Measurements from ENCODE around the gene UNC45B.

GRCh38 chr17:35183332-35183731, 35.7 kb downstream of the UNC45B start:
- TF ChIP-seq, protein P1, sequence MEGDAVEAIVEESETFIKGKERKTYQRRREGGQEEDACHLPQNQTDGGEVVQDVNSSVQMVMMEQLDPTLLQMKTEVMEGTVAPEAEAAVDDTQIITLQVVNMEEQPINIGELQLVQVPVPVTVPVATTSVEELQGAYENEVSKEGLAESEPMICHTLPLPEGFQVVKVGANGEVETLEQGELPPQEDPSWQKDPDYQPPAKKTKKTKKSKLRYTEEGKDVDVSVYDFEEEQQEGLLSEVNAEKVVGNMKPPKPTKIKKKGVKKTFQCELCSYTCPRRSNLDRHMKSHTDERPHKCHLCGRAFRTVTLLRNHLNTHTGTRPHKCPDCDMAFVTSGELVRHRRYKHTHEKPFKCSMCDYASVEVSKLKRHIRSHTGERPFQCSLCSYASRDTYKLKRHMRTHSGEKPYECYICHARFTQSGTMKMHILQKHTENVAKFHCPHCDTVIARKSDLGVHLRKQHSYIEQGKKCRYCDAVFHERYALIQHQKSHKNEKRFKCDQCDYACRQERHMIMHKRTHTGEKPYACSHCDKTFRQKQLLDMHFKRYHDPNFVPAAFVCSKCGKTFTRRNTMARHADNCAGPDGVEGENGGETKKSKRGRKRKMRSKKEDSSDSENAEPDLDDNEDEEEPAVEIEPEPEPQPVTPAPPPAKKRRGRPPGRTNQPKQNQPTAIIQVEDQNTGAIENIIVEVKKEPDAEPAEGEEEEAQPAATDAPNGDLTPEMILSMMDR (IDR thresholded peaks at IDR 0.05; ENCODE audit: low read length): no peak
- TF ChIP-seq EZH2 (optimal IDR thresholded peaks at IDR 0.05; ENCODE audit: low read depth, low read length): no peak
- no peak for TF ChIP-seq EZH2phosphoT487 (IDR thresholded peaks at IDR 0.05; ENCODE audit: low read length)

Data from MM.1S (cell line).